GM19328 (cell line): ENCODE data around the gene BAZ1A.
A peak's percentile ranks its signal among the peaks of the same experiment; 100 is the strongest.

ENCODE experiments used
- ATAC-seq: cut with Tn5 transposase; IDR thresholded peaks from one replicate; pipeline ENCODE4 v1.9.1; 2021; ENCODE audit warnings: mild to moderate bottlenecking, moderate library complexity; ENCODE audit not compliant: unreplicated experiment

The BAZ1A gene

DNA sequence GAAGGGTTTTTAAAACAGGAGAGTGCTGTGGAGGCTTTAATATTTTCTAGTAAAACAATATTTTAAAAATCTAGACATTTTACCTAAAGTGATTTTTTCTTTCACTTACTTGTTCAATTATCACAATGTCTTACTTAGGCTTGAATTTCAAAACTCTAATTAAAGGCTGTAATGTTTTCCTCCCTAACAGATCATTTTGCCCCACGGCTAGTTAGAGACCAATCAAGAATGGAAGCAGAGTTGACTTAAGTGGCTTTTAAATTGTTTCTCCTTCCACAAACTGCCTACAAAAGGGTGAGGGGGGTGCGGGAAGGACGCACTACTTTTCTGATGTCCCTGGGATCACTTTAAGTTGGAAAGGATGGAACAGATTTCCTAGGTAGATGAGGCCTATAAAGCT lies 151.3 kb downstream of the BAZ1A start:
- no peak for ATAC-seq

DNA sequence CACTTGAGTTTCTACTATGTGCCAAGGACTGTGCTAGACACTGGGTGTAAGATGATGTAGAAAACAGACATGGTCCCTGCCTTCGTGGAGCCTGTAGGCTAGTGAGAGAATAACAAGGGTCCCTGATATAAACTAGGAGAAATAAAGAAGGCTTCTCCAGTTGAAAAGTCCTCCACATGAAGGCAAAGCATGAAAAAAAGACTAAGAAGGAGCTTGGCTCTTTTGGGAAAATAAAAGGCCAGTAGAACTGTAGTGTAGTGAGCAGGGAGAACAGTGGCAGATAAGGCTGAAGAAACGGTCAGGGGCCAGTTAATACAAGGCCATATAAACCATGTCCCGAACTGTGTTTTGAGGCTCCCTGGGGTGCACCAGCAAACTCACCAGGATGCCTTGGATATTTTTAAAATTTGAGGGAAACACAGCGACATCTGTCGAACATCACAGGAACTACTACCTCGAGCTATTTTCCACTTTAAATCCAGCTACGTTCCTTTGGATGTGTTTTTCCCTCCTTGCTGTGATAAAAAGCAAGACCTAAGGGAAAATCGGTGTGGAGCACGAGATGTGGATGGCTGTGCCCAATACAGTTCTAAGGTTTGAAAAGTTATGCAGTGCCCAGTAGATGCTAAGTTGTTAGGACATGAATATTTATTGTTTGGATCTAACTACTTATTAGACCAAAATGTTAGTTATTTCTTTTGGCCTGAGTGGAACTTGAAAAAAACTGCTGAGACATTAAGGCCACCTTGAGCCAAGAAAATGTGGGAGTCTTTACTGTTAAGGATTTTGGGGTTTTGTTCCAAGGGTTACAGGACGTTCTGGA lies 152.2 kb downstream of the BAZ1A start:
- ATAC-seq = no peak

DNA sequence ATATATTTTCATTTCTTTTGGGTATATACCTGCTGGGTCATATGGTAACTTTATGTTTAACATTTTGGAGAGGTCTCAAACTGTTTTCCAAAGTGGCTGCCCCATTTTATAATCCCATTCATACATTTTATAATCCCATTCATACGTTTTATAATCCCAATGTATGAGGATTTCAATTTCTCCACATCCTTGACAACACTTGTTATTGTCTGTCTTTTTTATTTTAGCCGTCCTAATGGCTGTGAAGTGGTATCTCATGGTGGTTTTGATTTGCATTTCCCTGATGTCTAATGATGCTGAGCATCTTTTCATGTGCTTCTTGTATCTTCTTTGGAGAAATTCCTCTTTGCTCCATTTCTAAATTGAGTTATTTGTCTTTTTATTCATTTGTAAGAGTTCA lies 154.0 kb downstream of the BAZ1A start:
- no peak for ATAC-seq

DNA sequence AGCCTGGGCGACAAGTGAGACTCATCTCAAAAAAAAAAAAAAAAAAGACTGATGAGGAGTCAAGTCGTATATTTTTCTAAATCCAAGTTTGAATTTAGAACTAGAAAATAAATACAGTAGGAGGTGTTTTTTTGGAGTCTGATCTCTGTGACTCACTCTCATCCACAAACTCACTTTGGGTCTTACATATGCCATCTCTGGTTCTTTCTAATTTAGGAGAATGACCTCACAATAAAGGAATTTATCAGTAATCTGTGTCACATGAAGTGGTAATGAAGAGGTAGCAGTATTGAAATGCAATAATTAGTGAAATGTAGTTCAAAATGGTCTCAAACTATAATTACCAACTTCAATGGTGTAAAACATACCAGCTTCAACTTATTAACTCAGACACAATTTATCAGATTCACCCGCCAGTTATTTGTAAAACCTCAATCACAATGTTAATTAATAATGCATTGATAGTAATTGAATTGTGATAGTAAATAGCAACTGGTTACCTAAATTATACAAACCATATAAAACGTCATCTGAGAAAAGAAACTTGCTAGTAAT lies 156.3 kb downstream of the BAZ1A start:
- no peak for ATAC-seq

DNA sequence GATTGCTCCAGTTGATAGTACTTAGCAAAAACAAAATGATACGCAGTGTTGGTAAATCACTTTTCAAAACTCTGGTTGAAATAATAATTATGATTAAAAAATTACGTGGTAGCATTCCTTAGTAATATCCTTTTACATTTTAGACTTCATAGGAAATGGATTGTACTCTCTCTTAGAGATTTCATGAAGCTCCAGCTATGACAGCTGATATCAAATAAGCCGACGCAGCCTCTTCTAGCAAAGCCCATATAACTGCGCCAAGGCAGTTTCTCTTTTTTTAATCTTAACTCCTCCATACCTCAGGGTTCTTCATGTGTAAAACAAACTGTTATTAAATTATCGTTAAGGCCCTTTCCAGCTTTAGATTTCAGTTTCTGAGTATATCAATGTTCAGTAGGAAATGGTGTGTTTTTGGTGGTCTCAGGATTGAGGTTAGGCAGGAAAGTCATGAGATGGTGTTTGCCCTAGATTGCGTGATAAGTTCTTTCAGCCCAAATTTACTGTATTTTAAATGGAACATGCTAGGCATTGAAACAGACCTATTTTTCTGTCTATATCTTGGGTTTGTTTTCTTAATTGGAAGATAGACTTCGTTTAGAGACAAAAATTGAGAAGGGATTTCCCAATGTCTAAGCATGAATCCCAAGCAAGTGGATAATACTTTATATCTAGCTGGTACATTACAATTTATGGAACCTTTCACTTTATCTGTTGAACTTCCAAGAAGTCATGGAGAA lies 159.9 kb downstream of the BAZ1A start:
- no peak for ATAC-seq

DNA sequence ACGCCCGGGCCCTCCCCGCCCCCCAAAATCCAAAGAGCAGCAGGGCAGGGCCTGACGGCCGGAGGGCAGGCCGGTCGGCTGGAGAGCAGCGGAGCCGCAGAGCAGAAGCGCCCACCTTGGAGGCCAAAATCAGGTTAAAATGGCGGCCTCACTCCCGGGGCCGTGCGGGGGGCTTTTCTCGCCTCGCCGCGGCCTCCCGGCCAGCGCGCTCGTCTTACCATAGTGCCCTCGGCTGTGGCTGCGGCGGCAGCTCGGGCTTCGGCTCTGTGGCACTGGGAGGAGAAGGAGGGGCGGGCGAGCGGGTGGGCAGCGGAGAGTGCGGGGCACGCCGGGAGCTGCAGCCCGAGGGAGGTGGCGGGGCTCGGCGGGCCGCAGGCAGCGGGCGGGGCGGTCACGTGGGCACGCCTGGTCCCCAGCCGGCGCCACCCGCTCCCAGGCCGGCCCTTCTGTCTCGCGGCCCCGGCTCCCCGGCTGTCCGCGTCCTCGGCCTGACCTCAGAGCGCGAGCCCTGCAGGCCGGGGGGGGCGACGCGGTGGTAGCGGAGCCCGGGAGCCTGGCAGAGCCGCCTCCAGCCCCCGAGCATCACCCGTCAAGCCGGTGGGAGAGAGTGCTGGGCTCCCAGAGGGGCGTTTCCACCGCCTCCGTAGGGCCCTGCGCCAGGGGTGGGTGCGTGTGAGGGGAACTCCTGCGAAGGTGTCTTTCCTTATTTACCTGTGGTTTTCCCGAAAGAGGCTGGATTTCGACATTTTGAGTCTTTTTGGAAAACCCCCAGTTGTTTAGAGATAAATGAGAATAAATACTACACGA lies 160.6 kb downstream of the BAZ1A start, which contains the start of gene CFL2:
TSS of gene CFL2 (minus strand) at position 274 of the 807 bp plus-strand sequence. CDS start at position 221, 53 bp downstream.
- peak; percentile 79 for ATAC-seq

DNA sequence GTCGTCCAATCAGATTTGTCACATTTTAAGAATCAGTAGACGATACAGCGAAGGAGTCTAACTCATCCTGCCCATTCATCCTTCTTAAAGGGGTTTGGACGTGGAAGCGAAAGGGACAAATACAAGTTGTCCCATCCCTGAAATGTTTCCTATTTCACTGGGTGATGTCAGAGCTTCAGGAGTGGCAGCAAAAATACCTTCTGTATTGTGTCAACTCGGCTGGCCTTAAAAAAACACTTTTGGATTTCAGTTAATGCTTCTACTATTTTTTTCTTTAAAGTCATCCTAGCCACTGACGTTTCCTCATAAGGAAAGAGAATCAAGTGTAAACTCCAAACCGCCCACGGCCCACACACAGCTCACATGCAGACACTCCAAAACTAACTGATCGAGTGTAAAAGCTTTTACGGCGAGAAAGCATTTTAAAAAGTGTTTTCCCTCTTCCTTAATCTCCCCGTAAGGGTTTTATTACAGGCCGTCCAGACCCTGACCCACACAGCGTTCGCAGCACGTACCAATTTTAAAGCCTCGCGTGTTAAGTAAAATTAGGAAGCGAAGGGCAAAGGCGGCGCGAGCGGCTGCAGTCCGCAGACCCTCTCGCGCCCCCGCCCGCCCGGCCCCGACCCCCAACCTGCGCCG lies 161.4 kb downstream of the BAZ1A start:
- peak; percentile 14 for ATAC-seq

DNA sequence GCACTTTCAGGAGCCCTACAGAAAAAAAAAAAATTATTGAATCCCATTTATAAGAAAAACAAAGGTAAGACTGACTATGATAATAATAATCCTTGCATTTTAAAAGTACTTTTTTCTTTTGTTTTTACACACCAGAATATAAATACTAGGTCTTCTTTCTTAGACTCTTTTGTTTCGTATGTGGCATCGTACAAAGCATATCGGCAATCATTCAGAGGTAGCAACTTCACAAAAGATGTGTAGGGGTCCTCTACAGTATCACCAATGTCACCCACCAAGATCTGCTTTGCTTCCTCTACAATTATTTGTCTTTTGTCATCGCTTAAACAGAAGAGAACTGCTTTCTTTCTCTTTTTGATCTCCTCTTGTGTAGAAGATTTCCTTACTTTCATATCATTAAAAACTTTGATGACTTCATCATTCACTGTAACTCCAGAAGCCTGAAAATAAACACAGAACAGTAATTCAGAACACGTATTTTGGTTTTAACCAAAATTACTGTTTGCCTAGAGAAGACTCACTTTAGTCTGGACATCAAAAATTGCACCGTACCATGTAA lies 162.0 kb downstream of the BAZ1A start:
- ATAC-seq = no peak

DNA sequence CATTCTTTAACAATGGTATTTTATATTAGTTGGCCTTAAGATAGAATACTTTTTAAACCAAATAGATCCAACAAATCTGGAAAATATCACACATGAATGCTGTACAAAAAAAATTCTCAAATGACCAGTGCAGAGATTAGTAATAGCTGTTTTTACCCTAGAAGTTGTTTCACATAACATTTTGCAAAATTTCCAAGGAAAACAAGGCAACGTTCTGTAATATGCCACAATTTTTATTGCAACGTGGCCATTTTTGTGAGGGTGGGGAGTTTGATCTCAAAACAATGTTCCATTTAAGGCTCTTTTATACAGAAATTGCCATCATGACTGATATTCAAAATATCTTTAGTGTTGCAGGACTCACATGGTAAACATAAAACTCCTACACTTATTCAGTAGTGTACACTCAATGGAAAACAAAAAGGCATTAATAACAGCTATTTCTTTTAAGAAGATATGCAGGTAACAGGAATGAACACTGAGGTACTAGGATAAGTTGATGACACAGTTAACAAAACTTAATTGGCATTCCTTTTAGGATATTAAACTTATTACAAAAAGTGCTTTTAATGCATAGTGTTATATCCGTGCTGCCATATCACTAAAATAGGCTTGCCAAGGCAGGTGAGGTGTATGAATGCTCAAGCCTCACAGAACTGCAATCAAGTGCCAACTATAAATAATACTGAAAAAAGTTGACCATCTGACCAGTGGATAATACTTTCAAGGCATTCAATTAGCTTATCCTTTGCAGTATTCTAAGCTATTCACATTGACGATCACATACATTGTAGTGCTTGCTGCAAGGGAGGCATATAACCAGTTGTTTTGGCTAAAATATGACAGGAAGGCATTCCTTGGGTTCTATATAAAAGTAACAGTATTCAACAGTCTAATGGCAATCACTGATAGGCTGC lies 163.1 kb downstream of the BAZ1A start:
- ATAC-seq = no peak

DNA sequence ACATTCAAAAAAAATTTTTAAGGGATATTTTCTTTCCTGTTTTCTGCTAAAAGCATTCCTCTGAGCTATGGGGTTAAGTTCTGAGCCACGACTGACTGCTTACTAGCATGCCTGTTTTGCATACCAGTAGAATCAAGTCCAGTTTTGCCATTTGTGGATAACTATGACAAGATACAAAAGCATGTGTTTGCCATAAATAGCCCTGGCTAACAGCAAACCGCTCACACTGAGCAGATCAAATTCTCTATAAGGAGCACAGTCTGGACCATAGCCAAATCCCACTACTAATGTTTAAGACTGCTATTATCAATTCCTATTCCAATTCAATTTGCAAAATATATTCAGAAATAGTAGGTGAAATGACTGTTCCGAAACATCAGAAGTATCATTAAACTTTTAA lies 164.0 kb downstream of the BAZ1A start:
- ATAC-seq = no peak

DNA sequence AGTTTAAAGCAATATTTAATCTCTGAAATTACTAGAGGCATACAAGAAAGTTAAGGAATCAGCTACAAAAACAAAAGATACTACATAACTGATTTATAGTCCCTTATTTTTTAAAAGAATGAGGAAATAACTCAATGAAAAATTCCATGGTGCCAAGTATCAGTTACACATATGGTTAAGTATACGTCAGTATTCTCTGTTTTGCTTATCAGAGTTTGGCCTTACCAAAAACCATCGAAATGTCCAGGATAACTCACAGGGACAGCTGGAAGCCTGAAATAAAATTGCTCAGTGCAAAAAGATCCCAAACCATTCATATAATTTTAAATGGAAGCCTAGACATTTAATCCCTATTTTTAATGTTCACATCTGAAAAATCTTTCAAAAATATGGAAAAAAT lies 164.4 kb downstream of the BAZ1A start:
- ATAC-seq = no peak

DNA sequence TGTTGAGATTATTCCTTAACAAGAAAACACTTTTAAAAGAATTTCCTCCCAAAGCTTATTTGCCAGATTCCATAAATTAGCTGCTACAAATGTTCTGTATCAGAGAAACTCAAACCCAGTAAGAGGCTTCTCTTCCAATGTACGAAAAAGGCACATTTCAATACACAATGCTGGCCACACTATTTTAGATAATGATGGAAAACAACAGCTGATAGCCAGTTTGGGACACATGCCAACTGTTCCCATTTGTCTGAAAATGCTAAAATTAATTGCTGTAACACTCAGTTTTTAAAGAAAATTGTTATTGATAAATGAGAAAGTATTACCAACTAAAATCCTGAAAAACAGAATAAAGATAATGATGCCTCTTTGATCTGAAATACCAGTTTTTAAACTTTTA lies 165.2 kb downstream of the BAZ1A start:
- ATAC-seq = no peak

DNA sequence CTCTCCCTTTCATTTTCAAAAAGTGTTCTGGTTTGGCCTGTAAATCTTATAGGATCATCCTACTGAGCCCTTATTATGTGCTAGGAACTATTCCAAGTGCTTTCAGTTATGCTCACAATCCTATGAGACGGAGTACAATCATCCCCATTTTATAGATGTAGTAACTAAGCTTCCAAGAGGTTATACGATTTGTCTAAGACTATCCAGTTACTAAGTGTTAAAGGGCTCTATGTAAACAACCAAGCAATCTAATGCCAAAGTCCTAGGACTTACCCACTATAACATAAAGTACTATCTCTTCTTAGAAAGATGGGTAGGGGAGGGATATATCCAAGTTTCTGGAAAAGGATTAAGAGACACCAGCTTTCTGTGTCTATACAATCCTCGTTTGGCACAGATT lies 167.4 kb downstream of the BAZ1A start:
- ATAC-seq = no peak
